Superior temporal gyrus (tissue), 1 donor: ENCODE measurements around the gene SH3BP5.
A peak's percentile ranks its signal among the peaks of the same experiment; 100 is the strongest.

ENCODE experiments used
- DNase-seq: peaks from one replicate; pipeline ENCODE4 v3.0.0-alpha.2; 2016; ENCODE audit errors: extremely low spot score

Gene SH3BP5

GRCh38 chr3:15205934-15206661 lies 126.3 kb downstream of the SH3BP5 start, which contains the start of gene CAPN7:
TSS of gene CAPN7 (plus strand) at chr3:15206246. CDS start at chr3:15206496, 250 bp downstream.
- peak; percentile 92 for DNase-seq

- no peak for DNase-seq
Observed at GRCh38 chr3:15205482-15205933, 126.9 kb downstream of the SH3BP5 start.
